CD8-positive, alpha-beta memory T cell (primary cell): ENCODE results near the gene TMEM120A. TPM values are rescaled to one million over a fixed set of nuclear protein-coding genes. Genes with fewer than 3 reads are reported as not detected.

ENCODE experiments used
- CTCF ChIA-PET: fragments of 350-600 bp; sonication (Branson Sonifier 250); formaldehyde crosslinking; loops from one replicate; lab custom pipeline; 2021; ENCODE audit warnings: antibody characterized with exemption; lab: Charles Lee
- POLR2A ChIA-PET: fragments of 350-600 bp; sonication (Branson Sonifier 250); formaldehyde crosslinking; loops from one replicate; lab custom pipeline; 2021; ENCODE audit warnings: antibody characterized with exemption; lab: Charles Lee
- DNase-seq, 5 donors: peaks; one replicate each; pipeline versions ENCODE4 v3.0.0 to v3.0.0-alpha.2; 2020 to 2022; ENCODE audit warnings: mixed read lengths in 1 of 5
- H3K27ac ChIP-seq: one replicate; pipeline ENCODE4 v1.7.0; 2013; ENCODE audit warnings: low read depth, mild to moderate bottlenecking, low read length, moderate library complexity
- H3K27me3 ChIP-seq: 2 replicates; pipeline ENCODE4 v1.7.0; 2013; ENCODE audit warnings: low read length, mild to moderate bottlenecking; ENCODE audit not compliant: insufficient read depth, poor library complexity, severe bottlenecking
- H3K36me3 ChIP-seq: 2 replicates; pipeline ENCODE4 v1.7.0; 2013; ENCODE audit warnings: mild to moderate bottlenecking, low read length, moderate library complexity; ENCODE audit not compliant: insufficient read depth
- H3K4me1 ChIP-seq: 2 replicates; pipeline ENCODE4 v1.7.0; 2013; ENCODE audit warnings: mild to moderate bottlenecking, low read length, moderate library complexity; ENCODE audit not compliant: insufficient read depth
- H3K4me3 ChIP-seq: 2 replicates; pipeline ENCODE4 v1.7.0; 2013; ENCODE audit warnings: mild to moderate bottlenecking, low read length
- H3K9me3 ChIP-seq: 2 replicates; pipeline ENCODE4 v1.7.0; 2013; ENCODE audit warnings: mild to moderate bottlenecking, low read length
- H3K27ac Mint-ChIP-seq, 8 donors: one replicate each; pipeline ENCODE4 v1.8.0; 2020 to 2021; ENCODE audit warnings: mixed read lengths in 8 of 8, mild to moderate bottlenecking in 6 of 8, inconsistent platforms in 3 of 8, moderate library complexity in 3 of 8
- H3K27me3 Mint-ChIP-seq, 2 donors: one replicate each; pipeline ENCODE4 v1.8.0; 2020 to 2021; ENCODE audit warnings: mixed read lengths in 2 of 2, mild to moderate bottlenecking in 1 of 2, moderate library complexity in 1 of 2
- H3K36me3 Mint-ChIP-seq, 3 donors: one replicate each; pipeline ENCODE4 v1.8.0; 2020 to 2021; ENCODE audit warnings: mixed read lengths in 3 of 3, inconsistent platforms in 1 of 3, mild to moderate bottlenecking in 1 of 3
- H3K4me1 Mint-ChIP-seq, 3 donors: one replicate each; pipeline ENCODE4 v1.8.0; 2020 to 2021; ENCODE audit warnings: mixed read lengths in 3 of 3, inconsistent platforms in 1 of 3, mild to moderate bottlenecking in 1 of 3
- H3K4me3 Mint-ChIP-seq, 7 donors: one replicate each; pipeline ENCODE4 v1.8.0; 2020 to 2021; ENCODE audit warnings: mixed read lengths in 7 of 7, mild to moderate bottlenecking in 6 of 7, moderate library complexity in 4 of 7, inconsistent platforms in 2 of 7
- H3K9me3 Mint-ChIP-seq, 5 donors: one replicate each; pipeline ENCODE4 v1.8.0; 2020 to 2022; ENCODE audit warnings: mixed read lengths in 5 of 5, mild to moderate bottlenecking in 3 of 5, moderate library complexity in 2 of 5, inconsistent platforms in 1 of 5
- polyA plus RNA-seq: library from polyadenylated mRNA; unstranded; fragments of 300-500 nt; fragmentation: Illumina TruSeq; gene quantifications from one replicate; pipeline ENCODE4 v1.2.3, GENCODE V29; 2021
- total RNA-seq, 2 experiments: library from RNA; stranded (reverse); gene quantifications; one replicate each; pipeline ENCODE4 v1.2.3, GENCODE V29; 2021

The TMEM120A gene
- total and polyA plus RNA-seq, 3 experiments from 2014 or later: 30.0 to 41.5 (median 30.6) TPM

DNA sequence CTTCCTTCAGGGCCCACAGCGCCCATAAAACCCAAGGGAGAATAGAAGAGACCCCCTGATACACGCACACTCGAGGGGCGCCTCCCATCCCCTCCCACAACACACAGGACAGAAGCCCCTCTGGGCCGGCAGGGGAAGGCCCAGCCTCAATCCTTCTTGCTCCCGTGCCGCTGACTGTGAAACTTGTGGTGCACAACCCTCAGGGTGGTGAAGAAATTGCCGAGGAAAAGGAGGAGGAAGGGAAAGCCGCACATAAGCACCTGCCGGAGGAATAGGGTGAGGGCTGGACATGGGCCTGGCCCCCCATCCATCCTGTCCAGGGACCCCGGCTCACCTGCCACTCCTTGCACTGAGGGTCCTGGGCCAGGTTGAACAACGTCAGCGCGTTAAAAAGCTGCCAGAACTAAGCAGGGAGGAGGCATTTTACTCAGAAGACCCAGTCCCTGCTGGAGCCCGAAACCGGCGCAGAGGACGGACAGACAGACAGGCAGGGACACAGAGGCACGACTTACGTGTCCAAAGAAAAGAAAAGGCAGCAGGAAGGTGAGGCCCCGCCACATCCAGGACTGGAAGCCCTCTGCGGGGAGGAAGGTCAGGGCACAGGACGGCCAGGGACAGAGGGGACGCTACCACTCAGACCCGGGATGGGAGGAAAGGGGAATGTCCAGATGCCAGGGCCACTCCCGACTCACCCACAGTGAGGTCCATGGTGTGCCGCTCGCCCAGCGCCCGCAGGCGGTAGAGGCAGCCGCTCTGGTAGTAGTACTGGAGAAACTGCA is 7.2 kb downstream of the TMEM120A start:
- Histone ChIP-seq H3K27ac (no peak overlapping the region), H3K9me3 (no peaks in the 10 kb centered on the region), H3K4me3 (no peak overlapping the region), H3K27me3 (no peaks in the 10 kb centered on the region), H3K4me1 (no peaks in the 10 kb centered on the region), H3K36me3 (no peaks in the 10 kb centered on the region)
- ChIA-PET POLR2A (no interaction called here), CTCF (no interaction called here)
- Mint-ChIP-seq H3K9me3 (no peaks in the 10 kb centered on the region), H3K27ac (no peak overlapping the region), H3K4me3 (no peak overlapping the region), H3K36me3 (peaks cover 0 to 53% (median 2%) of the 10 kb centered on the region in 3 donors), H3K27me3 (no peaks in the 10 kb centered on the region), H3K4me1 (peaks cover 6 to 16% (median 9%) of the 10 kb centered on the region in 3 donors)
- peak in 1 of 5 donors; percentile 37 for DNase-seq

DNA sequence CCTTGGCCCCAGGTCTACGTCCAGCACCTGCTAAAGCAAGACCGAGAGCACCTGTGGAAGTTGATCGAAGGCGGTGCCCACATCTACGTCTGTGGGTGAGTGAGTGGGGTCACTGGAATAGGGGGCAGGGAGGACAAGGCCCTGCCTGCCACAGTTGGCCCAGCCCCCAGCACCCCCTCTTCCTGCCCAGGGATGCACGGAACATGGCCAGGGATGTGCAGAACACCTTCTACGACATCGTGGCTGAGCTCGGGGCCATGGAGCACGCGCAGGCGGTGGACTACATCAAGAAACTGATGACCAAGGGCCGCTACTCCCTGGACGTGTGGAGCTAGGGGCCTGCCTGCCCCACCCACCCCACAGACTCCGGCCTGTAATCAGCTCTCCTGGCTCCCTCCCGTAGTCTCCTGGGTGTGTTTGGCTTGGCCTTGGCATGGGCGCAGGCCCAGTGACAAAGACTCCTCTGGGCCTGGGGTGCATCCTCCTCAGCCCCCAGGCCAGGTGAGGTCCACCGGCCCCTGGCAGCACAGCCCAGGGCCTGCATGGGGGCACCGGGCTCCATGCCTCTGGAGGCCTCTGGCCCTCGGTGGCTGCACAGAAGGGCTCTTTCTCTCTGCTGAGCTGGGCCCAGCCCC is 8.1 kb downstream of the TMEM120A start:
- no peaks in the 10 kb centered on the region for H3K9me3 ChIP-seq
- H3K4me1 Mint-ChIP-seq: peaks cover 6 to 16% (median 9%) of the 10 kb centered on the region in 3 donors
- no peaks in the 10 kb centered on the region for H3K4me1 ChIP-seq
- H3K9me3 Mint-ChIP-seq: no peaks in the 10 kb centered on the region
- peak in 1 of 5 donors; percentile 41 for DNase-seq
- peaks cover 0 to 62% (median 2%) of the 10 kb centered on the region in 3 donors for H3K36me3 Mint-ChIP-seq
- peak overlapping the region in 1 of 8 donors; percentile 29 for H3K27ac Mint-ChIP-seq
- no peak overlapping the region for H3K4me3 Mint-ChIP-seq
- H3K27ac ChIP-seq: no peak overlapping the region
- POLR2A ChIA-PET: no interaction called here
- CTCF ChIA-PET: no interaction called here
- no peaks in the 10 kb centered on the region for H3K27me3 Mint-ChIP-seq
- H3K36me3 ChIP-seq: no peaks in the 10 kb centered on the region
- H3K4me3 ChIP-seq: no peak overlapping the region
- no peaks in the 10 kb centered on the region for H3K27me3 ChIP-seq

DNA sequence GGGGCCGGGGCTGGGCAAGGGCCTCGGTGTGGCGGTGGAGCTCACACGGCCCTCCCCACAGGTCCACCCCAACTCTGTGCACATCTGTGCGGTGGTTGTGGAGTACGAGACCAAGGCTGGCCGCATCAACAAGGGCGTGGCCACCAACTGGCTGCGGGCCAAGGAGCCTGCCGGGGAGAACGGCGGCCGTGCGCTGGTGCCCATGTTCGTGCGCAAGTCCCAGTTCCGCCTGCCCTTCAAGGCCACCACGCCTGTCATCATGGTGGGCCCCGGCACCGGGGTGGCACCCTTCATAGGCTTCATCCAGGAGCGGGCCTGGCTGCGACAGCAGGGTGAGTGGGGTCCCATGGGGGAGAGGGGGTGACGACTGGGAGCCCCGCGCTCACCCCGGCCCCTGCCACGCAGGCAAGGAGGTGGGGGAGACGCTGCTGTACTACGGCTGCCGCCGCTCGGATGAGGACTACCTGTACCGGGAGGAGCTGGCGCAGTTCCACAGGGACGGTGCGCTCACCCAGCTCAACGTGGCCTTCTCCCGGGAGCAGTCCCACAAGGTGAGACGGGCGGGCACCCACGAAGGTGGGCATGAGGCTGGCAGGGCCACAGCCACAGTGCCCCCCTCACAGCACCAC is 8.8 kb downstream of the TMEM120A start:
- Histone ChIP-seq H3K27ac (no peak overlapping the region), H3K9me3 (no peaks in the 10 kb centered on the region), H3K4me3 (no peak overlapping the region), H3K4me1 (no peaks in the 10 kb centered on the region), H3K36me3 (no peaks in the 10 kb centered on the region), H3K27me3 (no peaks in the 10 kb centered on the region)
- no peaks in the 10 kb centered on the region for H3K27me3 Mint-ChIP-seq
- no peaks in the 10 kb centered on the region for H3K9me3 Mint-ChIP-seq
- POLR2A ChIA-PET: no interaction called here
- no peak overlapping the region for H3K27ac Mint-ChIP-seq
- H3K4me1 Mint-ChIP-seq: peaks cover 6 to 11% (median 9%) of the 10 kb centered on the region in 3 donors
- DNase-seq: peak in 1 of 5 donors; percentile 46
- peaks cover 0 to 64% (median 2%) of the 10 kb centered on the region in 3 donors for H3K36me3 Mint-ChIP-seq
- CTCF ChIA-PET: no interaction called here
- H3K4me3 Mint-ChIP-seq: no peak overlapping the region

DNA sequence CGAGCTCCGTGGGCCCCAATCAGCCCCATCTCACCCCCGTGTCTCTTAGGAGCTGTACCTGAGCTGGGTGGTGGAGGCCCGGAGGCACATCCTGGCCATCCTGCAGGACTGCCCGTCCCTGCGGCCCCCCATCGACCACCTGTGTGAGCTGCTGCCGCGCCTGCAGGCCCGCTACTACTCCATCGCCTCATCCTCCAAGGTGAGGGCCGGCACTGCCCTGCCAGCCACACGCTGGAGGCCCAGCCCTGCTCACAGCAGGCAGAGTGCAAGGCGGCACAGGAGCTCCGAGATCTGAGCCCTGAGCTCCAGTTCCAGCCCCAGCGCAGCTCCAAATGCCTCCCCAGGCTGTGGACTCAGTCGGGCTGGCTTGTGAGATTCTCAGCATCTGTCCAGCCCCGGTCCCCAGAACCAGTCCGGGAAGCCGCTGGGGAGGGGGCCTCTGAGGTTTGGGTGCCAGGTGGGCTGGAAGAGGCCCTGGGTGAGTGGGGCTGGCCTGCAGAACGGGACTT is 9.3 kb downstream of the TMEM120A start:
- ChIA-PET CTCF (no interaction called here), POLR2A (interaction anchor here (0.6 kb wide), 1 partner anchor 9 kb away, joined by 4 read pairs; no protein-coding TSS in a partner anchor)
- no peak overlapping the region for H3K4me3 ChIP-seq
- no peaks in the 10 kb centered on the region for H3K27me3 Mint-ChIP-seq
- H3K27me3 ChIP-seq: no peaks in the 10 kb centered on the region
- peaks cover 0 to 68% (median 4%) of the 10 kb centered on the region in 3 donors for H3K36me3 Mint-ChIP-seq
- H3K36me3 ChIP-seq: peaks cover 2% of the 10 kb centered on the region
- no peaks in the 10 kb centered on the region for H3K9me3 ChIP-seq
- DNase-seq: peak in 1 of 5 donors; percentile 42
- H3K9me3 Mint-ChIP-seq: no peaks in the 10 kb centered on the region
- H3K4me1 Mint-ChIP-seq: peaks cover 5 to 7% (median 6%) of the 10 kb centered on the region in 3 donors
- H3K4me1 ChIP-seq: no peaks in the 10 kb centered on the region
- H3K27ac Mint-ChIP-seq: no peak overlapping the region
- H3K4me3 Mint-ChIP-seq: no peak overlapping the region
- no peak overlapping the region for H3K27ac ChIP-seq

DNA sequence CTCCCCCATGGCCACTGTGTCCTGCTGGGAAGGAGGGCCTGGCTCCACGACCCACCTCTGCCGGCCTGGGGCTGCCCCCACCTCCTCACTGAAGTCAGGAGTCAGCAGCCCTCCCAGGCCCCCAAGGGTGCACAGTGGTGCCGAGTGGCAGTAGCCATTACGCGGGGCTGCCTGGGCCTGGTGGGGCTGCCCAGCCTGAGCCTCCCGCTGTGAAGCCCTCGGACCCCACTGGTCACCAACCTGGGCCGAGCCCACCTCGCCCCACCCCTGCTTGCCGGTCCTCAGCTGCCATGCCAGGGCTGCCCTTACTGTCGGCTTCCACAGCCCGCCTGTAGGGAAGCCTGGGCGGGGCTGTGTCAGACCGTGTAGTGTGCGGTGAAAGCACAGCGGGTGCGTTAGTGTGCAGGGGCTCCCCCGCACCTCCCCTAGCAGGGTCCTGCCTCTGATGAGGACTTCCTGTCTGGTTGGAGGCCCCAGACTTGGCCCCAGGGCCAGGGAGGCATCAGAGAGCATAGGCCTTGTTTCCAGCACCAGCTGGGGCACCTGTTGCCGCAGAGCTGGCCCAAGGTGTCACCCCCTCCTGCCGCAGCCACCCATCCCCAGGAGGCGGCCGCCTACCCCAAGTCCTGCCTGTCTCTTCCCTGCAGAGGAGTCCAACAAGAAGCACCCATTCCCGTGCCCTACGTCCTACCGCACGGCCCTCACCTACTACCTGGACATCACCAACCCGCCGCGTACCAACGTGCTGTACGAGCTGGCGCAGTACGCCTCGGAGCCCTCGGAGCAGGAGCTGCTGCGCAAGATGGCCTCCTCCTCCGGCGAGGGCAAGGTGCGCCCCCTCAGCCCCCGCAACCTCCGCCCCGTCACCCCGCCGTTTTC is 10.0 kb downstream of the TMEM120A start:
- Histone ChIP-seq H3K27ac (no peak overlapping the region), H3K9me3 (no peaks in the 10 kb centered on the region), H3K4me1 (no peaks in the 10 kb centered on the region), H3K27me3 (no peaks in the 10 kb centered on the region), H3K36me3 (peaks cover 4% of the 10 kb centered on the region), H3K4me3 (no peak overlapping the region)
- peaks cover 0 to 2% (median 0%) of the 10 kb centered on the region in 3 donors for H3K4me1 Mint-ChIP-seq
- H3K27me3 Mint-ChIP-seq: no peaks in the 10 kb centered on the region
- CTCF ChIA-PET: no interaction called here
- H3K36me3 Mint-ChIP-seq: peaks cover 0 to 69% (median 7%) of the 10 kb centered on the region in 3 donors
- no peak overlapping the region for H3K4me3 Mint-ChIP-seq
- H3K27ac Mint-ChIP-seq: no peak overlapping the region
- DNase-seq: no peak
- no peaks in the 10 kb centered on the region for H3K9me3 Mint-ChIP-seq
- POLR2A ChIA-PET: interaction anchor here (0.6 kb wide), 1 partner anchor 8 kb away, joined by 4 read pairs; no protein-coding TSS in a partner anchor

DNA sequence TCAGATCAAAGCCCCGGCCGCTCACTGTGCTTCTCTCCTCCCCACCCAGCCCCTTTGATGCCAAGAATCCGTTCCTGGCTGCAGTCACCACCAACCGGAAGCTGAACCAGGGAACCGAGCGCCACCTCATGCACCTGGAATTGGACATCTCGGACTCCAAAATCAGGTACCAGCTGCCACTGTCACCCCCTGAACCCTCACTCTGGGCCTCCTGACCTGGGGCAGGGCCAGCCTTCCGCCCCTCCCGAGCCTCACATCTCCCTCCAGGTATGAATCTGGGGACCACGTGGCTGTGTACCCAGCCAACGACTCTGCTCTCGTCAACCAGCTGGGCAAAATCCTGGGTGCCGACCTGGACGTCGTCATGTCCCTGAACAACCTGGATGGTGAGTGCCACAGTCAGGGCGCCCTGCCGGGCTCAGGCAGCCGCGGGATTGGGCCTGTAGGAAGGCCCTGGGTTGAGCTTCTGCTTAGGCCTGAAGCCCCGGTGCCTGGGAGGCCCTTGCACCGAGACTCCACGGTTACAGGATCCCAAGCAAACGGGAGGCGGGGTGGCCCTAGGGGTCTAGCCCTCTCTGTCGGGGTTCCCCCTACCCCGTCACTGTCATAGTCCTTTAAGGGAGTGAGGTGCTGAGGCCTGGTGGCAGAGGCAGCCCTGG is 10.8 kb downstream of the TMEM120A start:
- H3K4me1 ChIP-seq: no peaks in the 10 kb centered on the region
- Mint-ChIP-seq H3K4me3 (no peak overlapping the region), H3K9me3 (no peaks in the 10 kb centered on the region), H3K27me3 (no peaks in the 10 kb centered on the region), H3K27ac (no peak overlapping the region), H3K36me3 (peaks cover 0 to 74% (median 8%) of the 10 kb centered on the region in 3 donors), H3K4me1 (peaks cover 0 to 2% (median 0%) of the 10 kb centered on the region in 3 donors)
- peaks cover 4% of the 10 kb centered on the region for H3K36me3 ChIP-seq
- no peak overlapping the region for H3K27ac ChIP-seq
- POLR2A ChIA-PET: no interaction called here
- H3K9me3 ChIP-seq: no peaks in the 10 kb centered on the region
- CTCF ChIA-PET: no interaction called here
- H3K27me3 ChIP-seq: no peaks in the 10 kb centered on the region
- H3K4me3 ChIP-seq: no peak overlapping the region
- peak in 1 of 5 donors; percentile 42 for DNase-seq
